Measurements from ENCODE around the gene MTHFD1L.

- TF ChIP-seq EZH2 (IDR thresholded peaks at IDR 0.05; ENCODE audit: borderline replicate concordance, low read length) (no peak), CTCF (conservative IDR thresholded peaks at IDR 0.05 in 1 of 2, IDR thresholded peaks at IDR 0.05 in 1 of 2; ENCODE audit: extremely low read depth in 1 of 2, insufficient read depth in 1 of 2, low read depth in 1 of 2, low read length in 2 of 2) (no peak)
These were observed 142.9 kb downstream of the MTHFD1L start for GRCh38 chr6:151008425-151008824.

Measured in mammary epithelial cell (primary cell).